ENCODE measurements around the gene KDELR3.

DNA sequence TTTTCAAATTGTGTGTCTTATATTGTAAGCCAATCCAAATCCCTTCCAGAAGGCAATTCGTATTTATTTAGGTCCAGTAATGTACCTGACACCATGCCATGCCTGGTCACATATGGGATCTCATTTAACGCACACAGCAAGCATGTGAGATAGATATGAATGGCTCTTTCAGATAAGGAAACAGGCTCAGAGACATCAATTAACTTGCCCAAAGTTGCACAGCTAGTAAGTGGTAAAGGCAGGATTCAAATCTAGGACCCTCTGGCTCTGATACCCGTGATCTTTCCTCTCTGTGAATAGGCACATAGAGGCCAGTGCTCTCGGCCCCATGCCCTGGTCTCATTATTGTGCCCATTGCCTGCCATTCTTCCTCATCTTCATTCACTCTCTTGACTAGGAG lies 47.2 kb upstream of the KDELR3 start:
- TF ChIP-seq, protein P1, sequence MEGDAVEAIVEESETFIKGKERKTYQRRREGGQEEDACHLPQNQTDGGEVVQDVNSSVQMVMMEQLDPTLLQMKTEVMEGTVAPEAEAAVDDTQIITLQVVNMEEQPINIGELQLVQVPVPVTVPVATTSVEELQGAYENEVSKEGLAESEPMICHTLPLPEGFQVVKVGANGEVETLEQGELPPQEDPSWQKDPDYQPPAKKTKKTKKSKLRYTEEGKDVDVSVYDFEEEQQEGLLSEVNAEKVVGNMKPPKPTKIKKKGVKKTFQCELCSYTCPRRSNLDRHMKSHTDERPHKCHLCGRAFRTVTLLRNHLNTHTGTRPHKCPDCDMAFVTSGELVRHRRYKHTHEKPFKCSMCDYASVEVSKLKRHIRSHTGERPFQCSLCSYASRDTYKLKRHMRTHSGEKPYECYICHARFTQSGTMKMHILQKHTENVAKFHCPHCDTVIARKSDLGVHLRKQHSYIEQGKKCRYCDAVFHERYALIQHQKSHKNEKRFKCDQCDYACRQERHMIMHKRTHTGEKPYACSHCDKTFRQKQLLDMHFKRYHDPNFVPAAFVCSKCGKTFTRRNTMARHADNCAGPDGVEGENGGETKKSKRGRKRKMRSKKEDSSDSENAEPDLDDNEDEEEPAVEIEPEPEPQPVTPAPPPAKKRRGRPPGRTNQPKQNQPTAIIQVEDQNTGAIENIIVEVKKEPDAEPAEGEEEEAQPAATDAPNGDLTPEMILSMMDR (IDR thresholded peaks at IDR 0.05): no peak
- no peak for TF ChIP-seq POLR2A (IDR thresholded peaks at IDR 0.05)
- no peak for TF ChIP-seq POLR2AphosphoS5 (IDR thresholded peaks at IDR 0.05)
- TF ChIP-seq EP300 (IDR thresholded peaks at IDR 0.05; ENCODE audit: low read depth): no peak
